Measurements from ENCODE around the gene GALNT18. TPM values are rescaled to one million over a fixed set of nuclear protein-coding genes. Genes with fewer than 3 reads are reported as not detected.

Gene GALNT18
- total RNA-seq, 2 experiments from 2014 or later = 6.8 to 7.4 TPM

GRCh38 chr11:11390068-11390771, 231.6 kb downstream of the GALNT18 start:
- Mint-ChIP-seq H3K27ac (no peak overlapping the region), H3K4me3 (no peak overlapping the region), H3K9me3 (no peaks in the 10 kb centered on the region), H3K4me1 (ENCODE audit: low read depth) (no peaks in the 10 kb centered on the region), H3K36me3 (ENCODE audit: low read depth) (no peaks in the 10 kb centered on the region), H3K27me3 (peaks cover 2% of the 10 kb centered on the region)
- POLR2A ChIA-PET = no interaction called here
- no peak for DNase-seq
- no peak for TF ChIP-seq CTCF (IDR thresholded peaks at IDR 0.05)
- no peak for ATAC-seq
- CTCF ChIA-PET = no interaction called here
- intact Hi-C loops (cut with micrococcal nuclease) = no loop called here

- no peak overlapping the region for H3K27ac Mint-ChIP-seq
- ChIA-PET POLR2A (no interaction called here), CTCF (no interaction called here)
- H3K9me3 Mint-ChIP-seq = no peaks in the 10 kb centered on the region
- TF ChIP-seq CTCF (IDR thresholded peaks at IDR 0.05) = no peak
- intact Hi-C loops (cut with micrococcal nuclease) = no loop called here
- no peaks in the 10 kb centered on the region for H3K4me1 Mint-ChIP-seq (ENCODE audit: low read depth)
- H3K4me3 Mint-ChIP-seq = no peak overlapping the region
- peaks cover 2% of the 10 kb centered on the region for H3K27me3 Mint-ChIP-seq
- no peaks in the 10 kb centered on the region for H3K36me3 Mint-ChIP-seq (ENCODE audit: low read depth)
- no peak for DNase-seq
- ATAC-seq = no peak
These were observed 232.6 kb downstream of the GALNT18 start for GRCh38 chr11:11389238-11389637.

- Mint-ChIP-seq H3K27me3 (peaks cover 2% of the 10 kb centered on the region), H3K9me3 (no peaks in the 10 kb centered on the region), H3K27ac (no peak overlapping the region), H3K4me1 (ENCODE audit: low read depth) (no peaks in the 10 kb centered on the region), H3K4me3 (no peak overlapping the region), H3K36me3 (ENCODE audit: low read depth) (no peaks in the 10 kb centered on the region)
- DNase-seq (no peak), ATAC-seq (no peak)
- intact Hi-C loops (cut with micrococcal nuclease) = no loop called here
- CTCF ChIA-PET = no interaction called here
- POLR2A ChIA-PET = no interaction called here
- no peak for TF ChIP-seq CTCF (IDR thresholded peaks at IDR 0.05)
These were observed 234.0 kb downstream of the GALNT18 start for GRCh38 chr11:11387622-11388305.

- ATAC-seq (no peak), DNase-seq (no peak)
- ChIA-PET CTCF (no interaction called here), POLR2A (no interaction called here)
- Mint-ChIP-seq H3K27me3 (peaks cover 2% of the 10 kb centered on the region), H3K4me1 (ENCODE audit: low read depth) (no peaks in the 10 kb centered on the region), H3K9me3 (no peaks in the 10 kb centered on the region), H3K27ac (no peak overlapping the region), H3K36me3 (ENCODE audit: low read depth) (no peaks in the 10 kb centered on the region), H3K4me3 (no peak overlapping the region)
- TF ChIP-seq CTCF (IDR thresholded peaks at IDR 0.05) = no peak
- intact Hi-C loops (cut with micrococcal nuclease) = no loop called here
These were observed 234.6 kb downstream of the GALNT18 start for GRCh38 chr11:11387207-11387606.

GRCh38 chr11:11384829-11385228, 237.0 kb downstream of the GALNT18 start:
- Mint-ChIP-seq H3K36me3 (ENCODE audit: low read depth) (no peaks in the 10 kb centered on the region), H3K27me3 (peaks cover 2% of the 10 kb centered on the region), H3K4me1 (ENCODE audit: low read depth) (no peaks in the 10 kb centered on the region), H3K4me3 (no peak overlapping the region), H3K9me3 (no peaks in the 10 kb centered on the region), H3K27ac (no peak overlapping the region)
- intact Hi-C loops (cut with micrococcal nuclease) = no loop called here
- no peak for ATAC-seq
- DNase-seq = no peak
- POLR2A ChIA-PET = interaction anchor here (0.6 kb wide), 1 partner anchor 78 kb away, joined by 3 read pairs; no protein-coding TSS in a partner anchor
- CTCF ChIA-PET = no interaction called here
- TF ChIP-seq CTCF (IDR thresholded peaks at IDR 0.05) = no peak
